Measurements from ENCODE around the gene PTTG1IP. TPM values are rescaled to one million over a fixed set of nuclear protein-coding genes. Genes with fewer than 3 reads are reported as not detected.

PTTG1IP gene
- polyA plus RNA-seq, 1 experiment: 249 TPM

DNA sequence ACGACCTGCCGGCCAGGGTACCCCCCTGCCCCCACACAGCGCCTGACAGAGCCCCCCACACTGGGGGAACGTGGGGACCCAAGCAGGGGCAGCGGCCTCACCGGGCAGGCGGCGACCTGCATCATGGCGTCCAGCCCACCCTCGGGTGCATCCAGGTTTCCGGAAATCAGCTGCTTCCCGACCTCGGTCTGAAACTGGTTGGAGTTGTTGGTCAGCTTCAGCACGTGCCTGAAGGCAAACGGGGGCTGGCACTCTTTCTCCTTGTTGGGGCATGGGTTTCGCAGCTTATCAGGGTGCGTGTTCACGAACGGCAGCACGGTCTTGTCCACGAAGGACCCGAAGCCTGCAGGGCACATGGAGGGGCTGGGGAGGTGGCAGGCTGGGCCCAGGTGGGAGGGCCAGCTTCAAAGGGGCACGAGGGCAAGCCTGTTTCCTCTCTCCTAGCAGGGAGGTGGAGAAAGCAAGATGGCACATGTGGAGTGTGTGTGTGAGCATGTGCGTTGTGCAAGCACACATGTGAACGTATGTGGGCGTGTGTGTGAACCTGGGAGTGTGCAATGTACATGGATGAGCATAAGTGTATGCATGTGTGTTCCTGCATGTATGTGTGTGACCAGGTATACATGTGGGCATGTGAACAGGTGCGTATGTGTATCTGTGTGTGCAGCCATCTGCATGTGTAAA lies 28.0 kb upstream of the PTTG1IP start:
- DNase-seq (ENCODE audit: low read depth, low spot score): no peak
- H3K9me3 ChIP-seq (ENCODE audit: control insufficient read depth, insufficient read depth, low read length): peaks cover 17% of the 10 kb centered on the region; the same call in 1 of the 2 replicates
- no peak overlapping the region for H3K27ac ChIP-seq (ENCODE audit: low read depth, low read length)
- CTCF ChIA-PET: no interaction called here
- POLR2A ChIA-PET: no interaction called here
- peaks cover 46% of the 10 kb centered on the region for H3K27me3 ChIP-seq (ENCODE audit: control insufficient read depth, insufficient read depth, low read length)
- H3K4me3 ChIP-seq (ENCODE audit: low read depth, low read length): no peak overlapping the region
- no peak for TF ChIP-seq CTCF (IDR thresholded peaks at IDR 0.05; ENCODE audit: low read depth, low read length)

DNA sequence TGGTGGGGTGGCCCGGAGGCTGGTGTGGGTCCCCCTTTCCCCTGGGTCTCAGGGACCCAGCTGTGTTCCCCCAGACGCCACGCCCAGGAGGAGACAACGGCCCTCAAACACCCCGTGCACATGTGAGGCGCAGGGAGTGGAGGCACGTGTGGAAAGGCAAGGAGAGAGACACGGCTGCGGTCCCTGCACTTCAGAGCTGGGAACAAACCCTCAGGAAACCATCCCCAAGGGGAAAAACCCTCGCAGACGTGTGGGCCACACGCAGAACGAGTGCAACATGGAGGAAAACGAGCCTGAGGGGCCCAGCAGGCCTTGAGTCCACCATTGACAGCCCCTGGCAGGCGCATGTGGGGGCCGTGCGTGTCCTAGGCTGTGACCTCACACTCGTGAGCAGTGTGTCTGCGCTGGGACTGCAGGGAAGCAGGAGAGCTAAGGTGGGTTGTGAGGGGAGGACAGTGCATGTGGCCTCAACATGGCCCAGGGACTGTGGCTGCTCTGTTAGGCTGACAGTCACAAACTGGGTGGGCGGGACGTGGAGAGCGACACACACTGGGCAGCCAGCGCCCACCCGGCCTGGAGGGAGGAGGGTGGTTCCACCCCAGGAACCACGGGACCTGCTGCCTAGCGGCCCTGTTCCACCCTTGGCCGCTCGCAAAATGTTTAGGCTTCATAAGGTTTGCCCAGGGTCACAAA lies 27.2 kb upstream of the PTTG1IP start:
- TF ChIP-seq CTCF (IDR thresholded peaks at IDR 0.05; ENCODE audit: low read depth, low read length): no peak
- POLR2A ChIA-PET: no interaction called here
- peaks cover 18% of the 10 kb centered on the region; the same call in 1 of the 2 replicates for H3K9me3 ChIP-seq (ENCODE audit: control insufficient read depth, insufficient read depth, low read length)
- peaks cover 38% of the 10 kb centered on the region for H3K27me3 ChIP-seq (ENCODE audit: control insufficient read depth, insufficient read depth, low read length)
- no peak overlapping the region for H3K4me3 ChIP-seq (ENCODE audit: low read depth, low read length)
- no peak for DNase-seq (ENCODE audit: low read depth, low spot score)
- CTCF ChIA-PET: no interaction called here
- H3K27ac ChIP-seq (ENCODE audit: low read depth, low read length): no peak overlapping the region

DNA sequence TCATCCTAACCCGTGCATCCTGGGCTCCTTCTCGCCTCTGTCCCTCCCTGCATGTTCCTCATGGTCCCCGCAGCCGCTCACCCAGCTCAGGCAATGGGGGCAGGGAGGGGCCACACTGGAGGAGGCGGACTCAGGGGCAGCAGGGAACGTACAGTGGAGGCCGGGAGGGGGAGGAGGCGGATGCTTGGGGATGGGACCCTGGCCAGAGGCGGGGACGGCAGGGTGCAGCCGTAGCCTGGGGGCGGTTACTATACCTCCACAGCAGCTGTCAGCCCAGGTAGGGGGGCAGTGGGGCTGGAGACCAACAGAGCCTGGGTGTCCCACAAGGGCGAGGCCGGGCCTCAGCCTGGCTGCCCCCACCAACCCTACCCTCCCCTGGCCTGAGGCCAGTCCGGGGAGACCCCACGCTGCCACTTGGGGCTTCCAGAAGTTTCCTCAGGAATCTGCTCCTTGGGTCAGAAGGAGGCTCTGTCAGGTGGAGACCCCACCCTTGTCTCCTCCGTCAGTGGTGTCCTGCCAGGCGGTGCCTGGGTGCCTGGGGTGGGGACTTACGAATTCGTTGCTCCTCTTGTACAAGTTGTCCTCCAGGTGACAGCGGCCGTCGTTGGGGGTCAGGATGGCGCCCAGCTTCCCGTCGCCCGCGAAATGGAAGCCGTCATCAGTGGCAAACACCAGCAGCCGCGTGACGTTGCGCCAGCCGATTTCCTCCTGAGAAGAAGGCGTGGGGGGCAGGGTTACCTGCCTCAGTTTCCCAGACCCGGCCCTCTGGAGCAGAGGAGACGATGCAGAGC lies 26.5 kb upstream of the PTTG1IP start:
- no peak for TF ChIP-seq CTCF (IDR thresholded peaks at IDR 0.05; ENCODE audit: low read depth, low read length)
- no peak for DNase-seq (ENCODE audit: low read depth, low spot score)
- H3K9me3 ChIP-seq (ENCODE audit: control insufficient read depth, insufficient read depth, low read length): peaks cover 17% of the 10 kb centered on the region; the same call in 1 of the 2 replicates
- ChIA-PET POLR2A (no interaction called here), CTCF (no interaction called here)
- H3K27me3 ChIP-seq (ENCODE audit: control insufficient read depth, insufficient read depth, low read length): peaks cover 34% of the 10 kb centered on the region
- no peak overlapping the region for H3K4me3 ChIP-seq (ENCODE audit: low read depth, low read length)
- no peak overlapping the region for H3K27ac ChIP-seq (ENCODE audit: low read depth, low read length)

DNA sequence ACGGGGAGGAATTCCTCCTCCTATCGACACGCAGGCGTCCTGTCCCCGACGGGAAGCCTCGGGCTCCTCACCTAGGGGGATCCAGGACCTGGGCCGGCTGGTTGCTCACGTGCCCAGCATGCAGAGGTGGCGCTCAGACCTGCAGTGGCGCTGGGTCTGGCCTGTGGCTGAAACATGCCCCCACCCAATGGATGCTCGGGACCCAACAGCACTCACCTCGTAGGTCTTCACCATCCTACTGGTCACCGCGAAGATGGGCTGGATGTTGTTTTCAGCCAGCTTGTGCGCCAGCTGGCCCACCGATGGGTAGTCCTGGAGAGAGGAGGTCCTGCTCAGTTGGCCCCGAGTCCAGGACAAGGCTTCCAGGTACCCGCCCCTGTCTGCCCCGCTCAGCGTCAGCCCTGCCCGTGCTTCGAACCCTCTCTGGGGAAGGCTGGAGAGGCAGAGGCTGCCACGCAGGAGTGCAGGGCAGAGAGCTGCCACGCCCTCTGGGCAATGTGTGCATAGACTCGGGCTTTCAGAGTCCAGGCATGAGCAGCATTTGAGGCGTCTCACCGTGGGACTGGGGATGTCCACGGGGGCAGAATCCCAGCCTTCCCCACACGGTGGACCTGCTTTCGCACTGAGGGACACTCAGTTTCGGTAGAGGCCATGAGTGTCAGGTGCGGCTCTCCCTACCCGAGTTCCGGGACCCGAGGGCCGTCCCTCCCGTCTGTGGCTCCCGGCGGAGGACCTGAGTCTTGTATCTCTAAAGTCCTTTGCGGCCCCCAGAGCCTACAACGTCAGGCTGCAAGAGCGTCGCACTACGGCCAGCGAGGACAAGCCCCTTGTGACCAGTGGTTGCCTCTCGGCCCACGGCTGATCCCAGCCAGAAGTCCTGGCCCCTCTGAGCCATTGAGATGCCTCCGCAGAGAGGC lies 25.6 kb upstream of the PTTG1IP start:
- peaks cover 14% of the 10 kb centered on the region; the same call in 1 of the 2 replicates for H3K9me3 ChIP-seq (ENCODE audit: control insufficient read depth, insufficient read depth, low read length)
- no peak for DNase-seq (ENCODE audit: low read depth, low spot score)
- peaks cover 41% of the 10 kb centered on the region for H3K27me3 ChIP-seq (ENCODE audit: control insufficient read depth, insufficient read depth, low read length)
- POLR2A ChIA-PET: no interaction called here
- no peak overlapping the region for H3K27ac ChIP-seq (ENCODE audit: low read depth, low read length)
- H3K4me3 ChIP-seq (ENCODE audit: low read depth, low read length): no peak overlapping the region
- CTCF ChIA-PET: no interaction called here
- no peak for TF ChIP-seq CTCF (IDR thresholded peaks at IDR 0.05; ENCODE audit: low read depth, low read length)

All from AG04450 (cell line).